Measurements from ENCODE around the gene MORN1. TPM values are rescaled to one million over a fixed set of nuclear protein-coding genes. Genes with fewer than 3 reads are reported as not detected.

The MORN1 gene
- total RNA-seq, 1 donor from 2014 or later, result 24.3 TPM

DNA sequence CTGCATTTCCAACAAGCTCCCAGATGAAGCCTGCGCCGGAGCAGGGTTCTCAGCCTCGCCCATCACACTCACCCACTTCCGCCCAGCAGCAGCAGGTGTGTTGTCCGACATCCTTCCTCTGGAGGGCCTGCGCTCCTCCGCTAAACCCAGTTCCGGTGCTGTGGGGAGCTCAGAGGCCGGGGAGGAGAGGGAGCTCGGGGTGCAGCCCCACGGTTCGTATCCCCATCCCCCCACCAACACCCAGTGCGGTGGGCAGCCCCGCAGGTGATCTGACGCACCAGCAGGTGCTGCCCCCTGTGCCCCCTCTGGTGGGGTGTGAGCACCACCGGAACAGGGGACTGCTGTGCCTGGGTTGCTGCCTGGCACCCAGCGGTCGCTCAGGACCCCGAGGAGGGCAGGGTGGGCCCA, 24.5 kb upstream of the MORN1 start:
- Mint-ChIP-seq H3K36me3 (no peaks in the 10 kb centered on the region), H3K9me3 (no peaks in the 10 kb centered on the region), H3K4me1 (peaks cover 26% of the 10 kb centered on the region), H3K27me3 (ENCODE audit: low read depth) (peaks cover 38% of the 10 kb centered on the region), H3K4me3 (no peak overlapping the region), H3K27ac (no peak overlapping the region)
- TF ChIP-seq, protein P1, sequence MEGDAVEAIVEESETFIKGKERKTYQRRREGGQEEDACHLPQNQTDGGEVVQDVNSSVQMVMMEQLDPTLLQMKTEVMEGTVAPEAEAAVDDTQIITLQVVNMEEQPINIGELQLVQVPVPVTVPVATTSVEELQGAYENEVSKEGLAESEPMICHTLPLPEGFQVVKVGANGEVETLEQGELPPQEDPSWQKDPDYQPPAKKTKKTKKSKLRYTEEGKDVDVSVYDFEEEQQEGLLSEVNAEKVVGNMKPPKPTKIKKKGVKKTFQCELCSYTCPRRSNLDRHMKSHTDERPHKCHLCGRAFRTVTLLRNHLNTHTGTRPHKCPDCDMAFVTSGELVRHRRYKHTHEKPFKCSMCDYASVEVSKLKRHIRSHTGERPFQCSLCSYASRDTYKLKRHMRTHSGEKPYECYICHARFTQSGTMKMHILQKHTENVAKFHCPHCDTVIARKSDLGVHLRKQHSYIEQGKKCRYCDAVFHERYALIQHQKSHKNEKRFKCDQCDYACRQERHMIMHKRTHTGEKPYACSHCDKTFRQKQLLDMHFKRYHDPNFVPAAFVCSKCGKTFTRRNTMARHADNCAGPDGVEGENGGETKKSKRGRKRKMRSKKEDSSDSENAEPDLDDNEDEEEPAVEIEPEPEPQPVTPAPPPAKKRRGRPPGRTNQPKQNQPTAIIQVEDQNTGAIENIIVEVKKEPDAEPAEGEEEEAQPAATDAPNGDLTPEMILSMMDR (IDR thresholded peaks at IDR 0.05; ENCODE audit: unreplicated experiment), result no peak
- no peak for DNase-seq (ENCODE audit: low spot score in 2 of 2, unreplicated experiment in 2 of 2)

DNA sequence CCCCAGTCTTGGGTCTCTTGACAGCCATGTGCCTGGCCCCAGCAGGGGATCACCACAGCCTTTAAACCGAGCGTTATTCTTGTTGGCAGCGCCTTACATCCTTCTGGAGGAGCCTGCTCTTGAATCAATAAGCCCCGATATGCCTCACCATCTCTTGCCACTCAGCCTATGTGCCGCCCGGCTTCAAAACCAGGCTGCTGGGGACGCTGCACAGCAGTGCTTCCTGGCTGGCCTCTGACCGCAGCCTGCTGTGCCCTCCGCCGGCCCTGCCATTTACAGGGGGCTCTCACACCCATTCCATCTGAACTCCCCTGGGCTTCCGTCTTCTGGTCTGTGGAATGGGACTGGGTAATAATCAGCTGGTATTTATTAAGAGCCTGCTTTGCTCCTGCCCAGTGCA, 24.0 kb upstream of the MORN1 start:
- DNase-seq (ENCODE audit: low spot score in 2 of 2, unreplicated experiment in 2 of 2), result no peak
- Mint-ChIP-seq H3K4me1 (peaks cover 26% of the 10 kb centered on the region), H3K27me3 (ENCODE audit: low read depth) (peaks cover 34% of the 10 kb centered on the region), H3K27ac (no peak overlapping the region), H3K4me3 (no peak overlapping the region), H3K9me3 (no peaks in the 10 kb centered on the region), H3K36me3 (no peaks in the 10 kb centered on the region)
- TF ChIP-seq, protein P1 (IDR thresholded peaks at IDR 0.05; ENCODE audit: unreplicated experiment), result no peak

DNA sequence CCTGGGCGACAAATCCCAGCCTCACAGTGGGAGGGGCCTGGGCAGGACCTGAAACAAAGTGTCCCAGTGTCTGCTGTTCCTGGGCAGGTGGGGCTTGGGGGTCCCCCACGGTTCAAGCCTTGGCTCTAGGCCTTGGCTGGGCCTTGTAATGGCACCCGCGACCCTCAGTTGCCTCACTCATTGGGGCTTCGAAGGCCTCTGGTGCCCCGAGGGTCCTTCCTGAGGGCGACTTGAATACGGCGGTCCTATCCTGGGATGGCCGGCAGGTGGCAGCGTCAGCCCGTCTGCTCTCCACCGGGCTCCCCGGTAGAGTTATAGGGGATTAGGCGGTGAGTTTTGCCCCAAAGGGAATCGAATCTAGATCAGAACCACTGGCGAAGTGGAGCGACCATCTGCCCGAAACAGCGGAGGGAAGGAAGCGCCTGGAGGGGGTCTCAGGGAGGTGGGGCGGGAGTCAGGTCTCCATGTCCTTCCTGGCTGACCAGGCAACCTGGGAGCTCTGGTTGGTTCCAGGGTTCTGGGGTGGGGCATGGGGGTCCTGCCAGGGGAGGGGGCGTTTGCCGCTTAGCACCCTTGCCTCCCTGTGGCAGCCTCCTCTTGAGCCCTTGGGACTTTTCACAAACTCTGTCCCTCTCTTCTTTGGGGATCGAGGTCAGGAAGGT, 23.1 kb upstream of the MORN1 start:
- H3K9me3 Mint-ChIP-seq, result no peaks in the 10 kb centered on the region
- peak overlapping the region; percentile 64 for H3K4me3 Mint-ChIP-seq
- H3K4me1 Mint-ChIP-seq, result peaks cover 26% of the 10 kb centered on the region
- H3K36me3 Mint-ChIP-seq, result no peaks in the 10 kb centered on the region
- peak overlapping the region; percentile 32 for H3K27ac Mint-ChIP-seq
- TF ChIP-seq, protein P1 (IDR thresholded peaks at IDR 0.05; ENCODE audit: unreplicated experiment), result peak; percentile 91
- DNase-seq (ENCODE audit: low spot score in 2 of 2, unreplicated experiment in 2 of 2), result peak; percentile 75 to 86
- peaks cover 27% of the 10 kb centered on the region for H3K27me3 Mint-ChIP-seq (ENCODE audit: low read depth)

DNA sequence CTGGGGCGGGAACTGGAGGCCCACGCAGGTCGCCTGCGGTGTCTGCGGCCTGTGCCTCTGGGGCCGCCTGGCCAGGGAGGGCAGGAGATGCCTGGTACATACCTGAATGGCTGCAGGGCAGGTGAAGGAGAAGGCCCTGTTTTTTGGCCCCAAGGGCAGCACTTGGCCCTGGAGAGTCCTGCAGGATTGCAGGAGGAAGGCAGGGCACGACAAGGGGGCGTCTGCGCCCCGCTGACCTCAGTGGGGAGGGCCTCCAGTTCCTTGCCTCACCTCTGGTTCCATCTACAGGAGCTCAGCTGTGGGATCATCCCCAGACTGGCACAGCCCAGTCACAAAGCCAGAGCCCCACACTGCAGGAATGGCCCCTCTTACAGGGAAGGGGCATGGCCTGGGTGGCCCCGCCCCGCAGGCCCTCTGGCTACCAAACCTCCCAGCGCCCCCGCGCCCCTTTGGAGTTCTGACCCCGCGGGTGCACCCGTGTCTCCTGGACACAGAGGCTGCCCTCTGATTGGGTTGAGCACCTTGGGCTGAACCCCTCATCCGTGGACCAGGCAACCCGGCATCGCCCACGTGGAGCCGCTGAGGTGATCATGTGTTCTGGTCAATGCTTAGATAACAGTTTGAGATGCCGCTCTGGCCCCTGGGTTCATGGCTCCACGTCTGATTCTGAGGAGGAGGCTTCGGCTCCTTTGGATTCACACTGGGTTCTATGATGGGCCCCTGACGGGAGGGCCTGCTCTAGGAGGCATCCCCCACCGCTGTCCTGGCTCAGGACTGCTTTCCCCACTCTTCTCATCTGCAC, 22.3 kb upstream of the MORN1 start:
- peaks cover 26% of the 10 kb centered on the region for H3K4me1 Mint-ChIP-seq
- TF ChIP-seq, protein P1 (IDR thresholded peaks at IDR 0.05; ENCODE audit: unreplicated experiment), result no peak
- no peaks in the 10 kb centered on the region for H3K9me3 Mint-ChIP-seq
- peaks cover 21% of the 10 kb centered on the region for H3K27me3 Mint-ChIP-seq (ENCODE audit: low read depth)
- no peak for DNase-seq (ENCODE audit: low spot score in 2 of 2, unreplicated experiment in 2 of 2)
- H3K27ac Mint-ChIP-seq, result peak overlapping the region; percentile 32
- H3K36me3 Mint-ChIP-seq, result no peaks in the 10 kb centered on the region
- peak overlapping the region; percentile 64 for H3K4me3 Mint-ChIP-seq

DNA sequence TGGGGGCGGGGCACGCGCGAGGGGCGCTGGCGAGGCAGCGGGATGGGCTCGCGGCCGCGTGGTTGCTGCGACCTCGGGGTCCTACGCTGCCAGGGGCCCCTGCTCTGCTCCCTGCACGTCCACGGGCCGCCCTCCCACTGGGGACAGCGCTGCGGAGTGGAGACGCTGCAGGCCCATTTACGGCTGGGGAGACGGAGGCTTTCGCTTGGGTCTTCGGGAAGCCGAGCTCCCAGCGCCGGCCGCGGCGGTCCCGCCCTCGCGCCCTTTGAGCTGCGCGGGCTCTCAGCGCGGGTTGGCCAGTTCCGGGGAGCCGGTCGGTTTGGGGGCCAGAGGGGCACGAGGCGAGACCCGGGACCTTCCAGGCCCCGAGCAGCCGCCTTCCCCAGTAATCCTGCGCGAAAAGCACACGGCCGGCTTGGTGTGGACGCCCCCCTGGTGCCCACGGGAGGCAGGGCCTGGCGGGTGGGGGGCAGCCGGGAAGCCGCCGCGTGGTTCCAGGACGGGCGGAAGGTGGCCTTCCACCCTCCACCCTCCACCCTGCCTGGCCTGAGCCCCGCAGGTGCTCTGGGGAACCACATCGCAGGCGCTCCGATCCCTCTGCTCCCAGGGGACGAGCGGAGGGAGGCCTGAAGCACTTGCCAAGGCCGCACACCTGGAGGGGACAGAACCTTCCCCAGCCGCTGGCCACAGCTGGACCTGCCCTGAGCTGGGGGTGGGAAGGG, 21.6 kb upstream of the MORN1 start:
- peaks cover 14% of the 10 kb centered on the region for H3K27me3 Mint-ChIP-seq (ENCODE audit: low read depth)
- no peaks in the 10 kb centered on the region for H3K36me3 Mint-ChIP-seq
- no peaks in the 10 kb centered on the region for H3K9me3 Mint-ChIP-seq
- peak in 1 of 2 experiments; percentile 51 for DNase-seq (ENCODE audit: low spot score in 2 of 2, unreplicated experiment in 2 of 2)
- peak overlapping the region; percentile 64 for H3K4me3 Mint-ChIP-seq
- peaks cover 26% of the 10 kb centered on the region for H3K4me1 Mint-ChIP-seq
- TF ChIP-seq, protein P1 (IDR thresholded peaks at IDR 0.05; ENCODE audit: unreplicated experiment), result no peak
- H3K27ac Mint-ChIP-seq, result no peak overlapping the region

All from mesothelial cell of epicardium (in vitro differentiated cells).